ENCODE results near the gene DGKB. TPM values are rescaled to one million over a fixed set of nuclear protein-coding genes. Genes with fewer than 3 reads are reported as not detected.
A peak's percentile ranks its signal among the peaks of the same experiment; 100 is the strongest.

DGKB gene
- total and polyA plus RNA-seq, 8 donors, result 0.16 to 1.3 (median 0.40) TPM

DNA sequence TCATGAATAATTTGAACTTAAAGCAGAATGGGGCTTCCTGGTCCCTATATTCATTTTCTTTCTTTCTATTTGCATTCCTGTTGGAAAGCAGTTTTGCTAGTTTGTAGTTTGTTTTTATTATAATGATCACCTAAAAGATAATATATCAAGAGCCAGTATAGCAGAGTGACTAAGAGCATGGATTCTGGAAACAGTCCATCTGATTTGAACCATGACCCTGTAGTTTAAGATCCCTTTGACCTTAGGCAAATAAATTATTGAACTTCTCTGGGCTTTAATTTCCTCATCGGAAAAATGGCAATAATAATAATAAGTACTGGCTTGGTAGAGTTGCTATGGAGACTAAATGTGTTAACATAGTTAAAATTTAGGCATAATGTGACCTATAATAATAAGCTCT, 76.1 kb downstream of the DGKB start:
- Histone ChIP-seq H3K4me3 (no peak overlapping the region), H3K36me3 (no peaks in the 10 kb centered on the region), H3K27me3 (no peaks in the 10 kb centered on the region), H3K4me1 (peaks cover 0 to 8% (median 7%) of the 10 kb centered on the region in 3 donors), H3K27ac (no peak overlapping the region), H3K9me3 (no peaks in the 10 kb centered on the region)
- FAIRE-seq, result no peak
- intact Hi-C loops (cut with DNase I), result no loop called here
- no peak for ATAC-seq
- TF ChIP-seq, protein P1, sequence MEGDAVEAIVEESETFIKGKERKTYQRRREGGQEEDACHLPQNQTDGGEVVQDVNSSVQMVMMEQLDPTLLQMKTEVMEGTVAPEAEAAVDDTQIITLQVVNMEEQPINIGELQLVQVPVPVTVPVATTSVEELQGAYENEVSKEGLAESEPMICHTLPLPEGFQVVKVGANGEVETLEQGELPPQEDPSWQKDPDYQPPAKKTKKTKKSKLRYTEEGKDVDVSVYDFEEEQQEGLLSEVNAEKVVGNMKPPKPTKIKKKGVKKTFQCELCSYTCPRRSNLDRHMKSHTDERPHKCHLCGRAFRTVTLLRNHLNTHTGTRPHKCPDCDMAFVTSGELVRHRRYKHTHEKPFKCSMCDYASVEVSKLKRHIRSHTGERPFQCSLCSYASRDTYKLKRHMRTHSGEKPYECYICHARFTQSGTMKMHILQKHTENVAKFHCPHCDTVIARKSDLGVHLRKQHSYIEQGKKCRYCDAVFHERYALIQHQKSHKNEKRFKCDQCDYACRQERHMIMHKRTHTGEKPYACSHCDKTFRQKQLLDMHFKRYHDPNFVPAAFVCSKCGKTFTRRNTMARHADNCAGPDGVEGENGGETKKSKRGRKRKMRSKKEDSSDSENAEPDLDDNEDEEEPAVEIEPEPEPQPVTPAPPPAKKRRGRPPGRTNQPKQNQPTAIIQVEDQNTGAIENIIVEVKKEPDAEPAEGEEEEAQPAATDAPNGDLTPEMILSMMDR (IDR thresholded peaks at IDR 0.05), result no peak
- WGBS, 2 donors, result 73 to 77% methylated on average over 1 of the region's 1 CpG
- DNase-seq, result no peak

- Histone ChIP-seq H3K27me3 (no peaks in the 10 kb centered on the region), H3K27ac (no peak overlapping the region), H3K9me3 (no peaks in the 10 kb centered on the region), H3K4me1 (peaks cover 0 to 8% (median 7%) of the 10 kb centered on the region in 3 donors), H3K4me3 (no peak overlapping the region), H3K36me3 (no peaks in the 10 kb centered on the region)
- TF ChIP-seq, protein P1 (IDR thresholded peaks at IDR 0.05), result no peak
- intact Hi-C loops (cut with DNase I), result no loop called here
- no peak for DNase-seq
- FAIRE-seq, result no peak
- 57 to 62% methylated on average over 8 of the region's 8 CpGs for WGBS, 2 donors
- peak in 3 of 4 donors; percentile 48 to 58 (median 53) for ATAC-seq
Observed at GRCh38 chr7:14825912-14826311, 76.6 kb downstream of the DGKB start.

- ATAC-seq (peak in 3 of 4 donors; percentile 45 to 82 (median 81)), DNase-seq (no peak), FAIRE-seq (no peak)
- Histone ChIP-seq H3K36me3 (no peaks in the 10 kb centered on the region), H3K27me3 (no peaks in the 10 kb centered on the region), H3K4me1 (peaks cover 14 to 20% (median 15%) of the 10 kb centered on the region in 3 donors), H3K9me3 (no peaks in the 10 kb centered on the region), H3K4me3 (no peak overlapping the region), H3K27ac (no peak overlapping the region)
- WGBS, 2 donors, result 18 to 24% methylated on average over 1 of the region's 1 CpG
- TF ChIP-seq, protein P1 (IDR thresholded peaks at IDR 0.05), result no peak
- intact Hi-C loops (cut with DNase I), result no loop called here
Observed at GRCh38 chr7:14822481-14822854, 80.1 kb downstream of the DGKB start.

DNA sequence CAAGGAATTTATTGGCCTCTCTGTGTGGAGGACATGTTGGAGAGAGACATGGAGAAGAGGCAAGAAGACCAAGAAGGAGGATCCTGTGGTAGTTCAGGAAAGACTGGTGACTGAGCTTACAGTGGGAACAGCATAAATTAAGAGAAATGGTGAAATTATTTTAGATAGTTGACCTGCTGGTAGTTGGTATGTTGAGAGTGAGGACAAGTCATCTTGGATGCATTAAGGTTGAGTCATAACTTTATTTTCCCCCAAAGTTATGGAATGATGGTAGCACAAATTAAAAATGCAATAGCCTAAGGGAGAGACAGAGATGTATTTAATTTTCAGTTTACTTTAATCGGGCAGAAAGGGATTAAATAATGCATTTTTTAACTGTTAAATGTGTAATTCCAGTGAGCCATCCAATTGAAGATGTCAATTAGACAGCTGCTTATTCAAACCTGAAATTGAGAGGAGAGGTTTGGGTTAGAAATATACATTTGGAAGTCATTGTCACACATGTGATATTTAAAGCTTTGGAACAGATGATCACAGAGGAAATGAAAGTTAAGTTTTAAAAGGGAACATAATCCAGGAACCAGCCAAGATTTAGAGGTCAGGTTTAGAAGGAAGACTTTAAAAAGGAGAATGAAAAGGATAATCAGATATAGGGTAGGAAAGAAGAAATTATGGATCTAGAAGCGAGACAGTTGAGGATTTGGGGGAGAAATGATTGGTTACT, 80.6 kb downstream of the DGKB start:
- DNase-seq (no peak), ATAC-seq (no peak), FAIRE-seq (no peak)
- TF ChIP-seq, protein P1 (IDR thresholded peaks at IDR 0.05), result no peak
- intact Hi-C loops (cut with DNase I), result no loop called here
- Histone ChIP-seq H3K27ac (no peak overlapping the region), H3K4me3 (no peak overlapping the region), H3K36me3 (no peaks in the 10 kb centered on the region), H3K27me3 (no peaks in the 10 kb centered on the region), H3K9me3 (no peaks in the 10 kb centered on the region), H3K4me1 (peaks cover 14 to 21% (median 15%) of the 10 kb centered on the region in 3 donors)
- 61 to 74% methylated on average over 2 of the region's 2 CpGs for WGBS, 2 donors

DNA sequence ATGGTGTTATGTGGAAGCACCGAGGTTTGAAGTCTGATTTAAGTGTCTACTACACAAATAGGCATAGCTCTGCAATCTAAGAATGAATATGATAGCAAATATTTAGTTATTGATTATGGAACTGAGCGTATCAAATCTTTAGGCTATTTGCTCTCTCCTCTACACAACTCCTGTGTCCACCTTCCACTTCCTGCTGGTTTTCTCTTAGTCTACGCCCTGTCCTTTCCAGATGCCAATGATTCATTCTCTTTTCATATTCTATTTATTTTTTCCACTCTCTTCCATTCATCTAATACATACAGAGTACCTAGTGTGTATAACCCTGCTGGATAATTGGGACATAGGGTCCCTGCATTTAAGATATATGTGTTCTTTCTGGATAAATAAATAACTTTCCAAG, 83.7 kb downstream of the DGKB start:
- no peak overlapping the region for H3K4me3 ChIP-seq
- intact Hi-C loops (cut with DNase I), result no loop called here
- peaks cover 14 to 21% (median 15%) of the 10 kb centered on the region in 3 donors for H3K4me1 ChIP-seq
- no peaks in the 10 kb centered on the region for H3K27me3 ChIP-seq
- H3K27ac ChIP-seq, result no peak overlapping the region
- 21 to 25% methylated on average over 3 of the region's 3 CpGs for WGBS, 2 donors
- FAIRE-seq, result no peak
- H3K9me3 ChIP-seq, result no peaks in the 10 kb centered on the region
- peak in 1 of 4 donors; percentile 52 for ATAC-seq
- no peak for DNase-seq
- no peaks in the 10 kb centered on the region for H3K36me3 ChIP-seq
- TF ChIP-seq, protein P1 (IDR thresholded peaks at IDR 0.05), result no peak
